Nephron (organoid): Measurements from ENCODE around the gene SLC44A5.
A peak's percentile ranks its signal among the peaks of the same experiment; 100 is the strongest.

Source experiments
- H3K27ac Mint-ChIP-seq, 3 experiments: 2 replicates each; pipeline ENCODE4 v1.8.0; 2020; ENCODE audit warnings: mixed read lengths in 3 of 3, mild to moderate bottlenecking in 2 of 3, moderate library complexity in 1 of 3
- H3K27me3 Mint-ChIP-seq: 2 replicates; pipeline ENCODE4 v1.8.0; 2021; ENCODE audit warnings: low read depth, mild to moderate bottlenecking, moderate library complexity, mixed read lengths
- H3K36me3 Mint-ChIP-seq: 2 replicates; pipeline ENCODE4 v1.8.0; 2020; ENCODE audit warnings: low read depth, mixed read lengths
- H3K4me1 Mint-ChIP-seq: 2 replicates; pipeline ENCODE4 v1.8.0; 2020; ENCODE audit warnings: mixed read lengths
- H3K4me3 Mint-ChIP-seq, 3 experiments: 2 replicates each; pipeline ENCODE4 v1.8.0; 2020; ENCODE audit warnings: mild to moderate bottlenecking in 3 of 3, mixed read lengths in 3 of 3, moderate library complexity in 2 of 3
- H3K9me3 Mint-ChIP-seq: 2 replicates; pipeline ENCODE4 v1.8.0; 2020; ENCODE audit warnings: mixed read lengths
- TF ChIP-seq, protein P1 (sequence below), 3 experiments: fragments of 200-600 bp; sonication (generic); IDR thresholded peaks; one replicate each; pipeline ENCODE4 v1.5.0; 2021; ENCODE audit warnings: antibody characterized with exemption in 3 of 3; ENCODE audit not compliant: unreplicated experiment in 3 of 3

SLC44A5 gene

DNA sequence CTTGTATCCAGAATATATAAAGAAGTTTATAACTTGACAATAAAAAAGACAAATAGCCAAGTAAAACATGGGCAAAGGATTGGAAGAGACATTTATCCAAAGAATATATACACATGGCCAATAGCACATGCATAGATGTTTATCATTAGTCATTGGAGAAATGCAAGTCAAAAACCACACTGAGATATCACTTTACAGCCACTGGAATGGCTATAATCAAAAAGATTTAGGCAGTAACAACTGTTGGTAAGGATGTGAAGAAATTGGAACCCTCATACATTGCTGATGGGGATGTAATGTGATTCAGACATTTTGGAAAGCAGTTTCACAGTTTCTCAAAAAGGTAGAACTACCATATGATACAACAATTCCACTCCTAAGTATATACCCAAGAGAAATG is 51.1 kb downstream of the SLC44A5 start:
- Mint-ChIP-seq H3K27ac (peak overlapping the region in 2 of 3 experiments; percentile 70 to 88), H3K36me3 (no peaks in the 10 kb centered on the region), H3K27me3 (no peaks in the 10 kb centered on the region), H3K4me1 (peaks cover 5% of the 10 kb centered on the region), H3K4me3 (no peak overlapping the region), H3K9me3 (peaks cover 1% of the 10 kb centered on the region)
- TF ChIP-seq, protein P1, sequence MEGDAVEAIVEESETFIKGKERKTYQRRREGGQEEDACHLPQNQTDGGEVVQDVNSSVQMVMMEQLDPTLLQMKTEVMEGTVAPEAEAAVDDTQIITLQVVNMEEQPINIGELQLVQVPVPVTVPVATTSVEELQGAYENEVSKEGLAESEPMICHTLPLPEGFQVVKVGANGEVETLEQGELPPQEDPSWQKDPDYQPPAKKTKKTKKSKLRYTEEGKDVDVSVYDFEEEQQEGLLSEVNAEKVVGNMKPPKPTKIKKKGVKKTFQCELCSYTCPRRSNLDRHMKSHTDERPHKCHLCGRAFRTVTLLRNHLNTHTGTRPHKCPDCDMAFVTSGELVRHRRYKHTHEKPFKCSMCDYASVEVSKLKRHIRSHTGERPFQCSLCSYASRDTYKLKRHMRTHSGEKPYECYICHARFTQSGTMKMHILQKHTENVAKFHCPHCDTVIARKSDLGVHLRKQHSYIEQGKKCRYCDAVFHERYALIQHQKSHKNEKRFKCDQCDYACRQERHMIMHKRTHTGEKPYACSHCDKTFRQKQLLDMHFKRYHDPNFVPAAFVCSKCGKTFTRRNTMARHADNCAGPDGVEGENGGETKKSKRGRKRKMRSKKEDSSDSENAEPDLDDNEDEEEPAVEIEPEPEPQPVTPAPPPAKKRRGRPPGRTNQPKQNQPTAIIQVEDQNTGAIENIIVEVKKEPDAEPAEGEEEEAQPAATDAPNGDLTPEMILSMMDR (IDR thresholded peaks at IDR 0.05; ENCODE audit: unreplicated experiment in 3 of 3), result no peak

DNA sequence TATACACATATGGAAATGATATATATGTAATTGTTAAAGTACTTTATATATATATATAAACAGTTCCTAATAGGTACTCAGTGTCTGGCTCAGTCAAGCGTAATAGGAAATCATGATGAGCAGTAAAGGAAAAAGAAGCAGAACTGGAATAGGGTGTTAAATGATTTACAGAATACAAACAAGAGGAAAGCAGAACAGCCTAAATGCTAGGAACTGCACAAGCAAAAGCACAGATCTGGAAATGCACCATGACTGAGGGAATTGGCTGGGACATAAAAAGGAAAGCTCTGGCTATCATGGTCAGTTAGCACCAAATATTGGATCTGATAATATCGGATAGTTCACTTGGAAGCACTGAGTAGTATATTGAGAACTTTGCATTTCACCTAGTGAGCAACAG is 51.8 kb downstream of the SLC44A5 start:
- peaks cover 5% of the 10 kb centered on the region for H3K4me1 Mint-ChIP-seq
- peaks cover 3% of the 10 kb centered on the region for H3K9me3 Mint-ChIP-seq
- H3K36me3 Mint-ChIP-seq, result no peaks in the 10 kb centered on the region
- H3K27ac Mint-ChIP-seq, result peak overlapping the region; percentile 18 to 88 (median 70)
- no peak overlapping the region for H3K4me3 Mint-ChIP-seq
- no peaks in the 10 kb centered on the region for H3K27me3 Mint-ChIP-seq
- TF ChIP-seq, protein P1 (IDR thresholded peaks at IDR 0.05; ENCODE audit: unreplicated experiment in 3 of 3), result no peak

DNA sequence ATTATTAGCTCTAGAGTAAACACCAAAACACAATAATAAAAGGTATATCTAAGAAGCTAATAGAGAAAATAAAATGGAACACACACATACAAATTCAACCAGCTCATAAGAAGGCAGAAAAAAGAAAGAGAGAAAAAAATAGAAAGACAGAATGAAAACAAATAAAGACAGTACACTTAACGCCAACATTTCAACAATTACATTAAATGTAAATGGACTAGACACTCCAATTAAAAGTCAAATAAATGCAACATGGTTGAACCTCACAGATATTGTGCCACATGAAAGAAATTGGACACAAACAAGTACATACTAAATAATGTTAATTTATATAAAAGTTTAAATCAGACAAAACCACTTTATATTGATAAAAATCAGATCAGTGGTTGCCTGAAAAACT is 56.0 kb downstream of the SLC44A5 start:
- TF ChIP-seq, protein P1 (IDR thresholded peaks at IDR 0.05; ENCODE audit: unreplicated experiment in 3 of 3), result no peak
- peaks cover 3% of the 10 kb centered on the region for H3K9me3 Mint-ChIP-seq
- H3K36me3 Mint-ChIP-seq, result no peaks in the 10 kb centered on the region
- H3K4me1 Mint-ChIP-seq, result peaks cover 5% of the 10 kb centered on the region
- H3K27me3 Mint-ChIP-seq, result no peaks in the 10 kb centered on the region
- no peak overlapping the region for H3K4me3 Mint-ChIP-seq
- no peak overlapping the region for H3K27ac Mint-ChIP-seq

GRCh38 chr1:75554181-75554580 is 56.7 kb downstream of the SLC44A5 start:
- Mint-ChIP-seq H3K4me1 (peaks cover 3% of the 10 kb centered on the region), H3K27ac (no peak overlapping the region), H3K9me3 (peaks cover 3% of the 10 kb centered on the region), H3K27me3 (no peaks in the 10 kb centered on the region), H3K36me3 (no peaks in the 10 kb centered on the region), H3K4me3 (no peak overlapping the region)
- TF ChIP-seq, protein P1 (IDR thresholded peaks at IDR 0.05; ENCODE audit: unreplicated experiment in 3 of 3), result no peak

DNA sequence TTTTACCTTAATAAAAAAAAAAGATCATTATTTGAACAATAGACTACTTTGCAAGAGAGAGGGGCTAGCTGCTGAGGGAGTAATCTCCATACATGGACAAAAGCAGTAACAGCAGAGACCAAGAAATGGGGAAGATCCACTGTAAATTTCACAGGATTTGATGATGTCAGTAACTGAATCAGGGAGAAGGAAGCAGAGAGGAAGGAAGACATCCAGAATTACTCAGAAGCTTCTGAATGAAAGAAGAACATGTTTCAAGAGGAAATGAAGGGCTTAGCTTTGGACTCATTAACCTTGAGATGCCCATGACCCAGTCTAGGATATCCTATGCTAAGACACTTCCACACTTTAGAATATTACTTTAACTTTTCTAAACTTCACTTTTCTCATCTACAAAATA is 60.4 kb downstream of the SLC44A5 start:
- Mint-ChIP-seq H3K4me3 (no peak overlapping the region), H3K36me3 (no peaks in the 10 kb centered on the region), H3K4me1 (no peaks in the 10 kb centered on the region), H3K27me3 (no peaks in the 10 kb centered on the region), H3K9me3 (peaks cover 3% of the 10 kb centered on the region), H3K27ac (no peak overlapping the region)
- TF ChIP-seq, protein P1 (IDR thresholded peaks at IDR 0.05; ENCODE audit: unreplicated experiment in 3 of 3), result no peak

- H3K4me1 Mint-ChIP-seq, result no peaks in the 10 kb centered on the region
- H3K36me3 Mint-ChIP-seq, result no peaks in the 10 kb centered on the region
- TF ChIP-seq, protein P1 (IDR thresholded peaks at IDR 0.05; ENCODE audit: unreplicated experiment in 3 of 3), result no peak
- H3K9me3 Mint-ChIP-seq, result no peaks in the 10 kb centered on the region
- H3K27ac Mint-ChIP-seq, result no peak overlapping the region
- no peaks in the 10 kb centered on the region for H3K27me3 Mint-ChIP-seq
- no peak overlapping the region for H3K4me3 Mint-ChIP-seq
Measured at GRCh38 chr1:75548721-75549480, 62.0 kb downstream of the SLC44A5 start.
